ENCODE data around the gene SORL1.

DNA sequence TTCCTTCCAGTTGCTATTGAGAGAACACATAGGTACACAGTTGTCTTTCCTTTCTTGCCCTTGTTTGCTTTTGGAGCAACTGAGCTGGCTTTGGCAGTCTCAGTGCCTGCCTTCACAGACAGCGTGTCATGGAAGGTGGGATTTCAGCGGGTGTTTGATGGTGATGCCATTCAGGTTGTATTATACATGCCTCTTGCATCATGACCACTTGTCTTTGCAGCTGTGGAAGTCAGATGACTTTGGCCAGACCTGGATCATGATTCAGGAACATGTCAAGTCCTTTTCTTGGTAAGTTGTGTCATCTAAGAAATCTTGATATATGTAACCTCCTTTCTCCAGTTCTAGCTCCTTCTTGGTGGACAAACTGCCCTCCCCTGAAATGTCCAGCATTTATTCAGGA, 37.7 kb downstream of the SORL1 start:
- TF ChIP-seq EZH2 (IDR thresholded peaks at IDR 0.05; ENCODE audit: borderline replicate concordance, low read length): no peak
- TF ChIP-seq, protein P1, sequence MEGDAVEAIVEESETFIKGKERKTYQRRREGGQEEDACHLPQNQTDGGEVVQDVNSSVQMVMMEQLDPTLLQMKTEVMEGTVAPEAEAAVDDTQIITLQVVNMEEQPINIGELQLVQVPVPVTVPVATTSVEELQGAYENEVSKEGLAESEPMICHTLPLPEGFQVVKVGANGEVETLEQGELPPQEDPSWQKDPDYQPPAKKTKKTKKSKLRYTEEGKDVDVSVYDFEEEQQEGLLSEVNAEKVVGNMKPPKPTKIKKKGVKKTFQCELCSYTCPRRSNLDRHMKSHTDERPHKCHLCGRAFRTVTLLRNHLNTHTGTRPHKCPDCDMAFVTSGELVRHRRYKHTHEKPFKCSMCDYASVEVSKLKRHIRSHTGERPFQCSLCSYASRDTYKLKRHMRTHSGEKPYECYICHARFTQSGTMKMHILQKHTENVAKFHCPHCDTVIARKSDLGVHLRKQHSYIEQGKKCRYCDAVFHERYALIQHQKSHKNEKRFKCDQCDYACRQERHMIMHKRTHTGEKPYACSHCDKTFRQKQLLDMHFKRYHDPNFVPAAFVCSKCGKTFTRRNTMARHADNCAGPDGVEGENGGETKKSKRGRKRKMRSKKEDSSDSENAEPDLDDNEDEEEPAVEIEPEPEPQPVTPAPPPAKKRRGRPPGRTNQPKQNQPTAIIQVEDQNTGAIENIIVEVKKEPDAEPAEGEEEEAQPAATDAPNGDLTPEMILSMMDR (conservative IDR thresholded peaks at IDR 0.05 in 1 of 2, IDR thresholded peaks at IDR 0.05 in 1 of 2; ENCODE audit: extremely low read depth in 1 of 2, insufficient read depth in 1 of 2, low read depth in 1 of 2, low read length in 2 of 2): no peak
